ENCODE measurements around the gene ZNF618. TPM values are rescaled to one million over a fixed set of nuclear protein-coding genes. Genes with fewer than 3 reads are reported as not detected.

The ZNF618 gene
- polyA plus RNA-seq, 1 donor (not counting 4 experiments of a cell fraction or from before 2014, with no cell fraction given), result 2.5 TPM

DNA sequence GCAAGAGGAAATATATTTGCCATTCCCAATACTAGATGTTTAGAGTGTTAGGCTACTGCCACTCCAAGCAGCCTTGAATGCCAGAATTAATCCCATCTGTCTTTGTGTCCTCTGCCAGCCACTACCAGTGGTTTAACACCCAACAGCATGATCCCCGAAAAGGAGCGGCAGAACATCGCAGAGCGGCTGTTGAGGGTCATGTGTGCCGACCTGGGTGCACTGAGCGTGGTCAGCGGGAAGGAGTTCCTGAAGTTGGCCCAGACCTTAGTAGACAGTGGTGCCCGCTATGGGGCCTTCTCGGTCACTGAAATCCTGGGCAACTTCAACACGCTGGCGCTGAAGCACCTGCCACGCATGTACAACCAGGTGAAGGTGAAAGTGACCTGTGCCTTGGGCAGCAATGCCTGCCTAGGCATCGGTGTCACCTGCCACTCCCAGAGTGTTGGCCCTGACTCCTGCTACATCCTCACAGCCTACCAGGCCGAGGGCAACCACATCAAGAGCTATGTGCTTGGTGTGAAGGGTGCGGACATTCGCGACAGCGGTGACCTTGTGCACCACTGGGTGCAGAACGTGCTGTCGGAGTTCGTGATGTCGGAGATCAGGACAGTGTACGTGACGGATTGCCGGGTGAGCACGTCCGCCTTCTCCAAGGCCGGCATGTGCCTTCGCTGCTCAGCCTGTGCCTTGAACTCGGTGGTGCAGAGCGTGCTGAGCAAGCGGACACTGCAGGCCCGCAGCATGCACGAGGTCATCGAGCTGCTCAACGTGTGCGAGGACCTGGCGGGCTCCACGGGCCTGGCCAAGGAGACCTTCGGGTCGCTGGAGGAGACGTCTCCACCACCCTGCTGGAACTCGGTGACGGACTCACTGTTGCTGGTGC is 172.7 kb downstream of the ZNF618 start:
- TF ChIP-seq EZH2 (IDR thresholded peaks at IDR 0.05; ENCODE audit: low read length), result no peak
- TF ChIP-seq, protein P1, sequence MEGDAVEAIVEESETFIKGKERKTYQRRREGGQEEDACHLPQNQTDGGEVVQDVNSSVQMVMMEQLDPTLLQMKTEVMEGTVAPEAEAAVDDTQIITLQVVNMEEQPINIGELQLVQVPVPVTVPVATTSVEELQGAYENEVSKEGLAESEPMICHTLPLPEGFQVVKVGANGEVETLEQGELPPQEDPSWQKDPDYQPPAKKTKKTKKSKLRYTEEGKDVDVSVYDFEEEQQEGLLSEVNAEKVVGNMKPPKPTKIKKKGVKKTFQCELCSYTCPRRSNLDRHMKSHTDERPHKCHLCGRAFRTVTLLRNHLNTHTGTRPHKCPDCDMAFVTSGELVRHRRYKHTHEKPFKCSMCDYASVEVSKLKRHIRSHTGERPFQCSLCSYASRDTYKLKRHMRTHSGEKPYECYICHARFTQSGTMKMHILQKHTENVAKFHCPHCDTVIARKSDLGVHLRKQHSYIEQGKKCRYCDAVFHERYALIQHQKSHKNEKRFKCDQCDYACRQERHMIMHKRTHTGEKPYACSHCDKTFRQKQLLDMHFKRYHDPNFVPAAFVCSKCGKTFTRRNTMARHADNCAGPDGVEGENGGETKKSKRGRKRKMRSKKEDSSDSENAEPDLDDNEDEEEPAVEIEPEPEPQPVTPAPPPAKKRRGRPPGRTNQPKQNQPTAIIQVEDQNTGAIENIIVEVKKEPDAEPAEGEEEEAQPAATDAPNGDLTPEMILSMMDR (optimal IDR thresholded peaks at IDR 0.05 in 1 of 3, IDR thresholded peaks at IDR 0.05 in 1 of 3, conservative IDR thresholded peaks at IDR 0.05 in 1 of 3; ENCODE audit: extremely low read depth in 1 of 3, insufficient read depth in 2 of 3, low read length in 3 of 3), result no peak
- Histone ChIP-seq H3K36me3 (ENCODE audit: control insufficient read depth in 2 of 2, extremely low read depth in 1 of 2, insufficient read depth in 2 of 2, low read length in 2 of 2) (peaks cover 0 to 19% of the 10 kb centered on the region in 2 experiments), H4K20me1 (ENCODE audit: control insufficient read depth, extremely low read depth, insufficient read depth, low read length) (no peaks in the 10 kb centered on the region), H3K4me1 (ENCODE audit: control insufficient read depth, extremely low read depth, insufficient read depth, low read length) (no peaks in the 10 kb centered on the region), H3K9ac (ENCODE audit: control insufficient read depth, extremely low read depth, insufficient read depth, low read length) (no peak overlapping the region), H2AFZ (ENCODE audit: control insufficient read depth, low read length) (no peak overlapping the region), H3K27ac (ENCODE audit: control insufficient read depth, insufficient read depth, low read length) (no peak overlapping the region), H3K79me2 (ENCODE audit: control insufficient read depth, insufficient read depth, low read length) (no peaks in the 10 kb centered on the region), H3K4me3 (ENCODE audit: control insufficient read depth in 2 of 3, extremely low read depth in 1 of 3, insufficient read depth in 2 of 3, low read depth in 1 of 3, low read length in 3 of 3) (no peak overlapping the region), H3K27me3 (ENCODE audit: control insufficient read depth, extremely low read depth, insufficient read depth, low read length) (no peaks in the 10 kb centered on the region), H3K9me1 (ENCODE audit: control insufficient read depth, extremely low read depth, insufficient read depth, low read length) (no peaks in the 10 kb centered on the region), H3K9me3 (ENCODE audit: control insufficient read depth, low read depth, low read length) (no peaks in the 10 kb centered on the region), H3K4me2 (ENCODE audit: control insufficient read depth, extremely low read depth, insufficient read depth, low read depth, low read length) (no peak overlapping the region)
- dilution Hi-C loops (cut with MboI; ENCODE audit: extremely low pct_ligation_motif_present, low sequenced_read_pairs), result no loop called here
- FAIRE-seq (no peak), DNase-seq (ENCODE audit: low read depth, low spot score) (no peak)

DNA sequence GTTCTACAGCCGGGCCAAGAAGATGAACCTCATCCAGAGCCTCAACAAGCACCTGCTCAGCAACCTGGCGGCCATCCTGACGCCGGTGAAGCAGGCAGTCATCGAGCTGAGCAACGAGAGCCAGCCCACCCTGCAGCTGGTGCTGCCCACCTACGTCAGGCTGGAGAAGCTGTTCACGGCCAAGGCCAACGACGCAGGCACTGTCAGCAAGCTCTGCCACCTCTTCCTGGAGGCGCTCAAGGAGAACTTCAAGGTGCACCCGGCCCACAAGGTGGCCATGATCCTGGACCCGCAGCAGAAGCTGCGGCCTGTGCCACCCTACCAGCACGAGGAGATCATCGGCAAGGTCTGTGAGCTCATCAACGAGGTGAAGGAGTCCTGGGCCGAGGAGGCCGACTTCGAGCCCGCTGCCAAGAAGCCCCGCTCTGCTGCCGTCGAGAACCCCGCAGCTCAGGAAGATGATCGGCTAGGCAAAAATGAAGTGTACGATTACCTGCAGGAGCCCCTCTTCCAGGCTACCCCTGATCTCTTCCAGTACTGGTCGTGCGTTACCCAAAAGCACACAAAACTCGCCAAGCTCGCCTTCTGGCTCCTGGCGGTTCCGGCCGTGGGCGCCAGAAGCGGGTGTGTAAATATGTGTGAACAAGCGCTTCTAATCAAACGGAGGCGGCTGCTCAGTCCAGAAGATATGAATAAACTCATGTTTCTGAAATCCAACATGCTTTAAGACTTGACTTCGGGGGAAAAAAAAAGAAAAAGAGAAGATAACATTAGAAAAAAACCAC is 173.5 kb downstream of the ZNF618 start:
- FAIRE-seq (no peak), DNase-seq (ENCODE audit: low read depth, low spot score) (no peak)
- H3K9ac ChIP-seq (ENCODE audit: control insufficient read depth, extremely low read depth, insufficient read depth, low read length), result no peak overlapping the region
- H2AFZ ChIP-seq (ENCODE audit: control insufficient read depth, low read length), result no peak overlapping the region
- no peak overlapping the region for H3K4me2 ChIP-seq (ENCODE audit: control insufficient read depth, extremely low read depth, insufficient read depth, low read depth, low read length)
- peaks cover 0 to 19% of the 10 kb centered on the region in 2 experiments for H3K36me3 ChIP-seq (ENCODE audit: control insufficient read depth in 2 of 2, extremely low read depth in 1 of 2, insufficient read depth in 2 of 2, low read length in 2 of 2)
- no peaks in the 10 kb centered on the region for H3K79me2 ChIP-seq (ENCODE audit: control insufficient read depth, insufficient read depth, low read length)
- no peaks in the 10 kb centered on the region for H3K9me3 ChIP-seq (ENCODE audit: control insufficient read depth, low read depth, low read length)
- no peak overlapping the region for H3K4me3 ChIP-seq (ENCODE audit: control insufficient read depth in 2 of 3, extremely low read depth in 1 of 3, insufficient read depth in 2 of 3, low read depth in 1 of 3, low read length in 3 of 3)
- no peak overlapping the region for H3K27ac ChIP-seq (ENCODE audit: control insufficient read depth, insufficient read depth, low read length)
- H3K27me3 ChIP-seq (ENCODE audit: control insufficient read depth, extremely low read depth, insufficient read depth, low read length), result no peaks in the 10 kb centered on the region
- H4K20me1 ChIP-seq (ENCODE audit: control insufficient read depth, extremely low read depth, insufficient read depth, low read length), result no peaks in the 10 kb centered on the region
- no peaks in the 10 kb centered on the region for H3K9me1 ChIP-seq (ENCODE audit: control insufficient read depth, extremely low read depth, insufficient read depth, low read length)
- dilution Hi-C loops (cut with MboI; ENCODE audit: extremely low pct_ligation_motif_present, low sequenced_read_pairs), result no loop called here
- H3K4me1 ChIP-seq (ENCODE audit: control insufficient read depth, extremely low read depth, insufficient read depth, low read length), result no peaks in the 10 kb centered on the region
- TF ChIP-seq EZH2 (IDR thresholded peaks at IDR 0.05; ENCODE audit: low read length), result no peak
- TF ChIP-seq, protein P1 (optimal IDR thresholded peaks at IDR 0.05 in 1 of 3, IDR thresholded peaks at IDR 0.05 in 1 of 3, conservative IDR thresholded peaks at IDR 0.05 in 1 of 3; ENCODE audit: extremely low read depth in 1 of 3, insufficient read depth in 2 of 3, low read length in 3 of 3), result no peak
